Measurements from ENCODE around the gene DNAJC8.

Gene DNAJC8

GRCh38 chr1:28199328-28200233 is 33.2 kb downstream of the DNAJC8 start:
- DNase-seq: no peak

GRCh38 chr1:28197682-28198415 is 35.0 kb downstream of the DNAJC8 start:
- DNase-seq: no peak

- DNase-seq: no peak
These were observed 36.5 kb downstream of the DNAJC8 start for GRCh38 chr1:28196330-28196729.

- DNase-seq: no peak
These were observed 37.0 kb downstream of the DNAJC8 start for GRCh38 chr1:28195780-28196179.

GRCh38 chr1:28194326-28195035 is 38.3 kb downstream of the DNAJC8 start:
- DNase-seq: no peak

GRCh38 chr1:28193701-28194161 is 39.1 kb downstream of the DNAJC8 start:
- no peak for DNase-seq

GRCh38 chr1:28190996-28191645 is 41.7 kb downstream of the DNAJC8 start:
- DNase-seq: no peak

GRCh38 chr1:28190337-28190979 is 42.4 kb downstream of the DNAJC8 start:
- DNase-seq: no peak

- DNase-seq: no peak
These were observed 47.8 kb downstream of the DNAJC8 start for GRCh38 chr1:28185071-28185470.

- DNase-seq: no peak
These were observed 52.2 kb downstream of the DNAJC8 start for GRCh38 chr1:28180306-28181305.

- DNase-seq: no peak
These were observed 53.9 kb downstream of the DNAJC8 start for GRCh38 chr1:28178690-28179485.

- DNase-seq: no peak
These were observed 56.0 kb downstream of the DNAJC8 start, which contains the start of gene PTAFR for GRCh38 chr1:28176492-28177470. Gene PTAFR, minus strand, starts transcription at chr1:28176690. Its CDS starts 25,669 bp downstream, at chr1:28151021.

- no peak for DNase-seq
These were observed 56.8 kb downstream of the DNAJC8 start for GRCh38 chr1:28175955-28176485.

GRCh38 chr1:28173980-28174297 is 58.9 kb downstream of the DNAJC8 start:
- no peak for DNase-seq

GRCh38 chr1:28173151-28173979 is 59.5 kb downstream of the DNAJC8 start:
- DNase-seq: no peak

- no peak for DNase-seq
These were observed 60.1 kb downstream of the DNAJC8 start for GRCh38 chr1:28172713-28173150.

- DNase-seq: no peak
These were observed 61.6 kb downstream of the DNAJC8 start for GRCh38 chr1:28171246-28171645.
